Central memory CD4-positive, alpha-beta T cell (primary cell): ENCODE results near the gene ICE1.

Source experiments
- DNase-seq: peaks from one replicate; pipeline ENCODE4 v3.0.0; 2022

Gene ICE1

DNA sequence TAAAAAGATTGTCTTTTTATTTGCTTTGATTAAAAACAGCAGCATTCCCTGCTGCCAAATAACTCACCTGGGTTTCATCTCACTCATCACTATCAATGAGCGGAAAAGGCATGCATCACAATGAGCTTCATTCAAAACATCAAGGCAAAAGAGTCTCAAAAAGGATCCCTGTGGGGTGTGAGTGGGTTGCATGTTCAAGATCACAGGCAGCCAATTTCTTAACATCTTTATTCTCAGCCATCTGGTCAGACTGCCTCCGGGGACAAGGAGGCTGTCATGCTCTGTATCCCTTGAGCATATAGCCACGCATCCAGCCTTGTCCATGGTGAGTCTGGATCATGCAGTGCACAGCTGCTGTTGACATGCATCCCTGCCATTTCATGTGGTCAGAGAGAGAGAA, 117.1 kb downstream of the ICE1 start:
- no peak for DNase-seq
